Trophoblast cell (in vitro differentiated cells and primary cell): ENCODE measurements around the gene MLXIPL.
"Not testable (repeated sequence)": the region's sequence is repeated elsewhere in the genome, so short reads cannot be mapped to it uniquely, and the experiment has no call there.

Source experiments
- DNase-seq, 2 donors: peaks; one replicate each; pipeline ENCODE4 v3.0.0-alpha.2; 2016
- H2AFZ ChIP-seq: 2 replicates; pipeline ENCODE4 v1.6.1; 2013; ENCODE audit warnings: low read length, moderate library complexity, mild to moderate bottlenecking; ENCODE audit not compliant: insufficient read depth, poor library complexity
- H2AK5ac ChIP-seq: 2 replicates; pipeline ENCODE4 v1.6.1; 2013; ENCODE audit warnings: mild to moderate bottlenecking, low read length
- H2BK120ac ChIP-seq: 2 replicates; pipeline ENCODE4 v1.6.1; 2013; ENCODE audit warnings: low read length, mild to moderate bottlenecking, moderate library complexity; ENCODE audit not compliant: insufficient read depth, poor library complexity
- H2BK12ac ChIP-seq: 2 replicates; pipeline ENCODE4 v1.6.1; 2013; ENCODE audit warnings: mild to moderate bottlenecking, low read length, moderate library complexity
- H2BK5ac ChIP-seq: 2 replicates; pipeline ENCODE4 v1.6.1; 2013; ENCODE audit warnings: low read length, low read depth, moderate library complexity, mild to moderate bottlenecking; ENCODE audit not compliant: poor library complexity
- H3K14ac ChIP-seq: 2 replicates; pipeline ENCODE4 v1.6.1; 2013; ENCODE audit warnings: mild to moderate bottlenecking, low read length
- H3K18ac ChIP-seq: 2 replicates; pipeline ENCODE4 v1.6.1; 2013; ENCODE audit warnings: mild to moderate bottlenecking, low read length
- H3K23ac ChIP-seq: 2 replicates; pipeline ENCODE4 v1.6.1; 2013; ENCODE audit warnings: low read length
- H3K27ac ChIP-seq: 2 replicates; pipeline ENCODE4 v1.5.1; 2013; ENCODE audit warnings: low read depth, mild to moderate bottlenecking, inconsistent platforms, low read length, moderate library complexity
- H3K27me3 ChIP-seq: 2 replicates; pipeline ENCODE4 v1.6.1; 2013; ENCODE audit warnings: inconsistent platforms, mild to moderate bottlenecking, low read length, moderate library complexity; ENCODE audit not compliant: insufficient read depth
- H3K36me3 ChIP-seq, 2 experiments: 1 replicate in 1 of 2; 2 replicates in 1 of 2; pipeline ENCODE4 v1.6.1; 2013; ENCODE audit warnings: low read length in 2 of 2, mild to moderate bottlenecking in 2 of 2, moderate library complexity in 1 of 2; ENCODE audit not compliant: insufficient read depth in 2 of 2, control insufficient read depth in 1 of 2
- H3K4ac ChIP-seq: 2 replicates; pipeline ENCODE4 v1.6.1; 2013; ENCODE audit warnings: low read depth, mild to moderate bottlenecking, low read length, moderate library complexity
- H3K4me1 ChIP-seq, 2 experiments: 1 replicate in 1 of 2; 2 replicates in 1 of 2; pipeline ENCODE4 v1.6.1; 2013; ENCODE audit warnings: low read length in 2 of 2, mild to moderate bottlenecking in 2 of 2, moderate library complexity in 1 of 2; ENCODE audit not compliant: insufficient read depth in 2 of 2, control insufficient read depth in 1 of 2
- H3K4me2 ChIP-seq: 2 replicates; pipeline ENCODE4 v1.6.1; 2013; ENCODE audit warnings: inconsistent platforms, mild to moderate bottlenecking, low read length, moderate library complexity
- H3K4me3 ChIP-seq: 2 replicates; pipeline ENCODE4 v1.5.1; 2013; ENCODE audit warnings: mild to moderate bottlenecking, low read depth, low read length, inconsistent platforms
- H3K79me1 ChIP-seq: one replicate; pipeline ENCODE4 v1.6.1; 2013; ENCODE audit warnings: low read length
- H3K79me2 ChIP-seq: 2 replicates; pipeline ENCODE4 v1.6.1; 2013; ENCODE audit warnings: low read length, mild to moderate bottlenecking; ENCODE audit not compliant: control insufficient read depth, insufficient read depth, poor library complexity
- H3K9ac ChIP-seq: 2 replicates; pipeline ENCODE4 v1.6.1; 2013; ENCODE audit warnings: mild to moderate bottlenecking, low read length
- H3K9me3 ChIP-seq: 2 replicates; pipeline ENCODE4 v1.6.1; 2013; ENCODE audit warnings: low read depth, mild to moderate bottlenecking, control low read depth, inconsistent platforms, low read length; ENCODE audit not compliant: insufficient read depth
- H4K12ac ChIP-seq: 2 replicates; pipeline ENCODE4 v1.6.1; 2013; ENCODE audit warnings: low read depth, mild to moderate bottlenecking, low read length, moderate library complexity
- H4K8ac ChIP-seq: 2 replicates; pipeline ENCODE4 v1.6.1; 2013; ENCODE audit warnings: low read depth, mild to moderate bottlenecking, low read length, moderate library complexity
- H4K91ac ChIP-seq: one replicate; pipeline ENCODE4 v1.6.1; 2013; ENCODE audit warnings: low read depth, mild to moderate bottlenecking, low read length, moderate library complexity
- WGBS: extraction: QIAGEN DNeasy Blood & Tissue Kit; methylation state at CpG from one replicate; pipeline ENCODE4 v1.1.7; 2013; ENCODE audit warnings: missing lambda C conversion rate; ENCODE audit not compliant: insufficient read length, insufficient coverage; ENCODE audit errors: extremely low coverage; 5-methylcytosine and 5-hydroxymethylcytosine counted together

The MLXIPL gene

GRCh38 chr7:73612598-73613269 is 11.6 kb downstream of the MLXIPL start:
- H4K91ac ChIP-seq = no peak overlapping the region
- H2BK5ac ChIP-seq = no peak overlapping the region
- no peak overlapping the region for H4K12ac ChIP-seq
- no peak overlapping the region for H3K18ac ChIP-seq
- H2AFZ ChIP-seq = no peak overlapping the region
- H3K27ac ChIP-seq = no peak overlapping the region
- no peak overlapping the region for H2BK12ac ChIP-seq
- H3K9ac ChIP-seq = no peak overlapping the region
- H3K79me2 ChIP-seq = no peaks in the 10 kb centered on the region
- no peaks in the 10 kb centered on the region for H3K36me3 ChIP-seq
- H3K27me3 ChIP-seq = no peaks in the 10 kb centered on the region
- H3K9me3 ChIP-seq = no peaks in the 10 kb centered on the region
- no peak overlapping the region for H3K4me3 ChIP-seq
- no peak overlapping the region for H3K4ac ChIP-seq
- H2AK5ac ChIP-seq = no peak overlapping the region
- DNase-seq = peak; percentile 8 to 57
- no peak overlapping the region for H4K8ac ChIP-seq
- no peak overlapping the region for H2BK120ac ChIP-seq
- H3K4me2 ChIP-seq = no peak overlapping the region
- WGBS = no CpG with 5 or more reads among the region's 11 CpGs
- H3K14ac ChIP-seq = no peak overlapping the region
- no peak overlapping the region for H3K23ac ChIP-seq
- peaks cover 2% of the 10 kb centered on the region for H3K79me1 ChIP-seq
- H3K4me1 ChIP-seq = no peaks in the 10 kb centered on the region

- no peak overlapping the region for H2BK12ac ChIP-seq
- H3K27me3 ChIP-seq = no peaks in the 10 kb centered on the region
- no peak overlapping the region for H3K27ac ChIP-seq
Measured at GRCh38 chr7:73611017-73611555, 13.2 kb downstream of the MLXIPL start.

GRCh38 chr7:73610105-73610504 is 14.2 kb downstream of the MLXIPL start:
- no peak overlapping the region for H4K8ac ChIP-seq
- H3K4me2 ChIP-seq = no peak overlapping the region
- H3K23ac ChIP-seq = no peak overlapping the region
- no peaks in the 10 kb centered on the region for H3K4me1 ChIP-seq
- no peak overlapping the region for H2AFZ ChIP-seq
- no CpG with 5 or more reads among the region's 4 CpGs for WGBS
- no peaks in the 10 kb centered on the region for H3K79me2 ChIP-seq
- no peak overlapping the region for H2BK5ac ChIP-seq
- H3K79me1 ChIP-seq = peaks cover 2% of the 10 kb centered on the region
- no peak overlapping the region for H3K27ac ChIP-seq
- H3K36me3 ChIP-seq = no peaks in the 10 kb centered on the region
- H4K12ac ChIP-seq = no peak overlapping the region
- H3K27me3 ChIP-seq = no peaks in the 10 kb centered on the region
- no peak overlapping the region for H3K18ac ChIP-seq
- H2BK120ac ChIP-seq = no peak overlapping the region
- H3K4ac ChIP-seq = no peak overlapping the region
- H2AK5ac ChIP-seq = no peak overlapping the region
- DNase-seq = no peak
- H3K9ac ChIP-seq = no peak overlapping the region
- no peak overlapping the region for H3K14ac ChIP-seq
- H4K91ac ChIP-seq = no peak overlapping the region
- H2BK12ac ChIP-seq = no peak overlapping the region
- H3K4me3 ChIP-seq = no peak overlapping the region
- H3K9me3 ChIP-seq = no peaks in the 10 kb centered on the region

More at GRCh38 chr7:73611017-73611555, 13.2 kb downstream of the MLXIPL start:
- DNase-seq = no peak
- Histone ChIP-seq H3K23ac (no peak overlapping the region), H4K91ac (no peak overlapping the region), H4K12ac (no peak overlapping the region), H2AFZ (no peak overlapping the region), H2BK120ac (no peak overlapping the region), H3K18ac (no peak overlapping the region), H2AK5ac (no peak overlapping the region), H3K4me2 (no peak overlapping the region), H3K9ac (no peak overlapping the region), H3K79me1 (peaks cover 2% of the 10 kb centered on the region), H3K79me2 (no peaks in the 10 kb centered on the region), H2BK5ac (no peak overlapping the region), H3K36me3 (no peaks in the 10 kb centered on the region), H3K9me3 (no peaks in the 10 kb centered on the region), H4K8ac (no peak overlapping the region), H3K4me3 (no peak overlapping the region), H3K4me1 (no peaks in the 10 kb centered on the region), H3K14ac (no peak overlapping the region), H3K4ac (no peak overlapping the region)
- WGBS = no CpG with 5 or more reads among the region's 11 CpGs

DNA sequence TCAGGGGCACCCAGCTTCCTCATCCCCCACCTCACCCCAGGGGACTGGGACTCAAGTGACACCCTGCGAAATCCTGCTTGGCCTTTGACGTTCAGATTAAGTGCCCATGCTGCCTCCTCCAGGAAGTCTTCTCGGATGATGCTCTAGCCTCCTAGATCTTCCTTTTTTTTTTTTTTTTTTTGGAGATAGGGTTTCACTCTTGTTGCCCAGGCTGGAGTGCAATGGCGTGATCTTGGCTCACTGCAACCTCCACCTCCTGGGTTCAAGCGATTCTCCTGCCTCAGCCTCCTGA is 16.7 kb downstream of the MLXIPL start:
- not testable (repeated sequence) for H3K14ac ChIP-seq, H3K36me3 ChIP-seq, H3K27me3 ChIP-seq, H2BK12ac ChIP-seq, H3K23ac ChIP-seq, H2AFZ ChIP-seq, H3K79me1 ChIP-seq, H3K4me2 ChIP-seq, H3K9me3 ChIP-seq, H3K79me2 ChIP-seq, H3K18ac ChIP-seq, H2BK5ac ChIP-seq, H2AK5ac ChIP-seq, H3K4me3 ChIP-seq, H3K9ac ChIP-seq, H3K4me1 ChIP-seq, DNase-seq, H4K12ac ChIP-seq, H4K8ac ChIP-seq, H3K4ac ChIP-seq, H3K27ac ChIP-seq, H4K91ac ChIP-seq
- no CpG with 5 or more reads among the region's 5 CpGs for WGBS
- peak overlapping the region; percentile 2 for H2BK120ac ChIP-seq
